Breast epithelium (tissue), 3 donors: ENCODE results near the gene ATP10D.

Experiments used
- POLR2AphosphoS5 ChIP-seq, 3 donors: sonication (generic); formaldehyde crosslinking; IDR thresholded peaks; one replicate each; pipeline ENCODE4 v1.6.1; 2017; ENCODE audit warnings: antibody characterized with exemption in 3 of 3
- TF ChIP-seq, protein P1 (sequence below), 3 donors: fragments of 450-650 bp; IDR thresholded peaks; one replicate each; pipeline ENCODE4 v1.5.1; 2016 to 2017; ENCODE audit warnings: antibody characterized with exemption in 3 of 3, mild to moderate bottlenecking in 3 of 3, moderate library complexity in 3 of 3

DNA sequence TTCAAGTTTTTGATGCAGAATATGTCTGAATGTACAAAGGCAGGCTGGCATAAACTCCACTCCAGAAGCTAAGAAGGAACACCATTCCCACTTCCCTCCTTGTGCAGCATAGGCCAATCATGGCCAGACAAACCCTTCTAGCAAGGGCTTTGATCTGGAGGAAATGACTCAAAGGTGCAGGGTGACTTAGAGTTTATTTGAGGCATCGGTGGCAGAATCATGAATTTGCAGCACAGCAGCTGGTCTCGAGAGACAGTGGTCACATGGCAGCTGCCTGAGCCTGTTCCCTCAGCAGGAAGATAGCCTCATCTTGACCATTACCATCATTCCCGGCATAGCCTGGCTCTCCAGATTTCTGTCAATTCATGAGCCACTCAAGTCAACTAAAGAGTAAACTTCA lies 154.5 kb downstream of the ATP10D start:
- TF ChIP-seq, protein P1, sequence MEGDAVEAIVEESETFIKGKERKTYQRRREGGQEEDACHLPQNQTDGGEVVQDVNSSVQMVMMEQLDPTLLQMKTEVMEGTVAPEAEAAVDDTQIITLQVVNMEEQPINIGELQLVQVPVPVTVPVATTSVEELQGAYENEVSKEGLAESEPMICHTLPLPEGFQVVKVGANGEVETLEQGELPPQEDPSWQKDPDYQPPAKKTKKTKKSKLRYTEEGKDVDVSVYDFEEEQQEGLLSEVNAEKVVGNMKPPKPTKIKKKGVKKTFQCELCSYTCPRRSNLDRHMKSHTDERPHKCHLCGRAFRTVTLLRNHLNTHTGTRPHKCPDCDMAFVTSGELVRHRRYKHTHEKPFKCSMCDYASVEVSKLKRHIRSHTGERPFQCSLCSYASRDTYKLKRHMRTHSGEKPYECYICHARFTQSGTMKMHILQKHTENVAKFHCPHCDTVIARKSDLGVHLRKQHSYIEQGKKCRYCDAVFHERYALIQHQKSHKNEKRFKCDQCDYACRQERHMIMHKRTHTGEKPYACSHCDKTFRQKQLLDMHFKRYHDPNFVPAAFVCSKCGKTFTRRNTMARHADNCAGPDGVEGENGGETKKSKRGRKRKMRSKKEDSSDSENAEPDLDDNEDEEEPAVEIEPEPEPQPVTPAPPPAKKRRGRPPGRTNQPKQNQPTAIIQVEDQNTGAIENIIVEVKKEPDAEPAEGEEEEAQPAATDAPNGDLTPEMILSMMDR (IDR thresholded peaks at IDR 0.05): no peak
- TF ChIP-seq POLR2AphosphoS5 (IDR thresholded peaks at IDR 0.05): no peak
